Measurements from ENCODE around the gene BEND7.

The BEND7 gene

DNA sequence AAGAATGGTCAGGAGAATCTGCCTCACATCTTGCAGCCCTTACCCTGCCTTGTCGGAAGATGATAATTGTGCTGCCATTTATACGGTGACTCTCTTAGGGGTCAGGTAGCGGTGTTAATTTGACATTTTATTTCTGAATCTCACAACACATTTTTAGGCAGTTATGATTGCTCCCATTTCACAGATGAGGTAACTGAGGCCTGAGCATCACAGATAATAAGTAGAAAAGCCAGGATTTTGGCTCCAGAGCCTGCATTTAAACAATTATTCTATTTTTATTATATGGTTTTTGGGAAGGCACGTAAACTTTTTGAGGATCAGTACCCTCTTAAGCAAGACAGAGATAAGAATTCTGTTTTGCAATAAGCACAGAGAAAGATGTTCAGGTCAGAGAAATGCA, 103.4 kb downstream of the BEND7 start:
- TF ChIP-seq MAX (IDR thresholded peaks at IDR 0.05; ENCODE audit: low read depth, low read length), result no peak
- TF ChIP-seq CTCF (IDR thresholded peaks at IDR 0.05; ENCODE audit: low read depth, low read length), result no peak
- TF ChIP-seq POLR2A (IDR thresholded peaks at IDR 0.05; ENCODE audit: extremely low read depth, insufficient read length), result no peak
- no peak for TF ChIP-seq MYC (IDR thresholded peaks at IDR 0.05; ENCODE audit: low read depth, low read length)
- no peak overlapping the region for H3K4me3 ChIP-seq (ENCODE audit: low read depth, low read length)
- no peak for DNase-seq (ENCODE audit: low read depth)

DNA sequence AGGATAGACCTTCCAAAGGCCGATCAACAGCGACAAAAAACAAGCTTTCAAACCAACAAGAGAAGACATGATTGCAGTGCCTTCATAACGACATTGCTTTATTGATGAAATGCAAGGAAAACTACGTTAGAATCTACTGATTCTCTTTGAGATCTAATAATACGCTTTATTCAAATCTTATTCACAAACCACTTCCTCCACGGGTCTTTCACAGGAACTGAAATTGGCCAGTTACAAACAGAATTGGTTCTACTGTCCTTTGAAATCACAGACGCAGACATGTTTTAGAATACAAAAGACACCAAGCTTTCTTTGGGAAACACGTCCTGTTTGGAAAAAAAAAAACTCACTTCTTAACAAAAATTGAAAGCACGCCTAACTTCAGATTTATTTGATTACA, 106.0 kb downstream of the BEND7 start:
- no peak for TF ChIP-seq MYC (IDR thresholded peaks at IDR 0.05; ENCODE audit: low read depth, low read length)
- TF ChIP-seq POLR2A (IDR thresholded peaks at IDR 0.05; ENCODE audit: extremely low read depth, insufficient read length), result no peak
- DNase-seq (ENCODE audit: low read depth), result no peak
- no peak overlapping the region for H3K4me3 ChIP-seq (ENCODE audit: low read depth, low read length)

GRCh38 chr10:13421382-13421917, 107.4 kb downstream of the BEND7 start:
- H3K4me3 ChIP-seq (ENCODE audit: low read depth, low read length), result no peak overlapping the region
- no peak for TF ChIP-seq POLR2A (IDR thresholded peaks at IDR 0.05; ENCODE audit: extremely low read depth, insufficient read length)
- TF ChIP-seq CTCF (IDR thresholded peaks at IDR 0.05; ENCODE audit: low read depth, low read length), result no peak
- no peak for TF ChIP-seq MYC (IDR thresholded peaks at IDR 0.05; ENCODE audit: low read depth, low read length)
- no peak for TF ChIP-seq MAX (IDR thresholded peaks at IDR 0.05; ENCODE audit: low read depth, low read length)
- no peak for DNase-seq (ENCODE audit: low read depth)

GRCh38 chr10:13420532-13421307, 108.1 kb downstream of the BEND7 start:
- no peak overlapping the region for H3K4me3 ChIP-seq (ENCODE audit: low read depth, low read length)
- TF ChIP-seq CTCF (IDR thresholded peaks at IDR 0.05; ENCODE audit: low read depth, low read length) (no peak), MAX (IDR thresholded peaks at IDR 0.05; ENCODE audit: low read depth, low read length) (no peak), POLR2A (IDR thresholded peaks at IDR 0.05; ENCODE audit: extremely low read depth, insufficient read length) (no peak), MYC (IDR thresholded peaks at IDR 0.05; ENCODE audit: low read depth, low read length) (no peak)
- no peak for DNase-seq (ENCODE audit: low read depth)

DNA sequence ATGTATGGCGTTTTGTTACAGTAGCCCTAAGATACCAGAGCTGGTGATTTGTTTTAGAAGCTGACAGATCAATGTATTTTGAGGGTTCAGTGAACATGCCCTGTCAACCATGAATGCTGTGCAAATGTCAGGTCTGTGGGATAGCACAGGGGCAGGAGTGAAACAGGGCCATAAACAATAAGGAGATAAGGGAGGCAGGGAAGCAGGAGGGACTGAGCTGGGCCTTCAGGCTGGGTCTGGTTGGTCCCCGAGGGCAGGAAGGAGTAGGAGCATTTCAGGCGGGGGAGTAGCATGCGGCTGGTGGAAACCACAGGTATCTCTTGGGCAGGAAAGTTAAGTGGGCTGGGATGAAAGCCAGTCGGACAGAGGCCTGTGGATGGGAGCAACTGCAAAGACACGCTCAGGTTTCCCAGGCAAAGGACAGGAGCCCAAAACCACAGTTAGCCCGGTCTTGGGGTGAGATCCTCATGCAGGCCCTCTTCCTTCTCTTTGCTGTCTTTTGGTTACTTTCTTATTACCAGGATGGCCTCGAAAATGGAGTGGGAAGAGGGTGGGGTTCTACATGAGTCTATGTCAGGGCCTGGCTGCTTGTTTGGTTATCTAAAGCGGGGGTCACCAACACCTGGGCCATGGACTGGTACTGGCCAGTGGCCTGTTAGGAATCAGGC, 111.2 kb downstream of the BEND7 start:
- no peak for TF ChIP-seq POLR2A (IDR thresholded peaks at IDR 0.05; ENCODE audit: extremely low read depth, insufficient read length)
- no peak for TF ChIP-seq CTCF (IDR thresholded peaks at IDR 0.05; ENCODE audit: low read depth, low read length)
- TF ChIP-seq MYC (IDR thresholded peaks at IDR 0.05; ENCODE audit: low read depth, low read length), result no peak
- no peak for TF ChIP-seq MAX (IDR thresholded peaks at IDR 0.05; ENCODE audit: low read depth, low read length)
- DNase-seq (ENCODE audit: low read depth), result no peak
- H3K4me3 ChIP-seq (ENCODE audit: low read depth, low read length), result no peak overlapping the region

- TF ChIP-seq MYC (IDR thresholded peaks at IDR 0.05; ENCODE audit: low read depth, low read length) (no peak), CTCF (IDR thresholded peaks at IDR 0.05; ENCODE audit: low read depth, low read length) (no peak), POLR2A (IDR thresholded peaks at IDR 0.05; ENCODE audit: extremely low read depth, insufficient read length) (no peak), MAX (IDR thresholded peaks at IDR 0.05; ENCODE audit: low read depth, low read length) (no peak)
- no peak overlapping the region for H3K4me3 ChIP-seq (ENCODE audit: low read depth, low read length)
- no peak for DNase-seq (ENCODE audit: low read depth)
These were observed 112.1 kb downstream of the BEND7 start for GRCh38 chr10:13416760-13417159.

Measured in NB4 (cell line).